ENCODE results near the gene SPECC1.

Gene SPECC1

GRCh38 chr17:20051624-20052023 lies 42.5 kb downstream of the SPECC1 start:
- Histone ChIP-seq H3K4me3 (ENCODE audit: insufficient read length, low read depth) (no peak overlapping the region), H3K9ac (ENCODE audit: insufficient read length, low read depth) (no peak overlapping the region), H3K4me1 (ENCODE audit: insufficient read depth, insufficient read length) (peaks cover 2% of the 10 kb centered on the region), H3K36me3 (ENCODE audit: insufficient read depth, insufficient read length, low read length) (no peaks in the 10 kb centered on the region), H3K9me3 (ENCODE audit: insufficient read depth, low read length) (0 out of 2 replicates have a peak, but pooled peaks cover 3% of the 10 kb centered on the region), H3K27me3 (ENCODE audit: insufficient read depth, insufficient read length) (no peaks in the 10 kb centered on the region)
- TF ChIP-seq SUZ12 (IDR thresholded peaks at IDR 0.05; ENCODE audit: extremely low read depth, insufficient read depth, insufficient read length) (no peak), ZNF274 (IDR thresholded peaks at IDR 0.05; ENCODE audit: low read depth, low read length) (no peak), YY1 (IDR thresholded peaks at IDR 0.05; ENCODE audit: insufficient read depth, insufficient read length) (no peak)
- DNase-seq (ENCODE audit: low read depth, low spot score), result no peak

GRCh38 chr17:20053361-20053964 lies 44.3 kb downstream of the SPECC1 start:
- no peak for DNase-seq (ENCODE audit: low read depth, low spot score)
- H3K27me3 ChIP-seq (ENCODE audit: insufficient read depth, insufficient read length), result no peaks in the 10 kb centered on the region
- H3K9ac ChIP-seq (ENCODE audit: insufficient read length, low read depth), result no peak overlapping the region
- TF ChIP-seq ZNF274 (IDR thresholded peaks at IDR 0.05; ENCODE audit: low read depth, low read length) (no peak), YY1 (IDR thresholded peaks at IDR 0.05; ENCODE audit: insufficient read depth, insufficient read length) (no peak), SUZ12 (IDR thresholded peaks at IDR 0.05; ENCODE audit: extremely low read depth, insufficient read depth, insufficient read length) (no peak)
- H3K36me3 ChIP-seq (ENCODE audit: insufficient read depth, insufficient read length, low read length), result no peaks in the 10 kb centered on the region
- no peaks in the 10 kb centered on the region for H3K4me1 ChIP-seq (ENCODE audit: insufficient read depth, insufficient read length)
- H3K9me3 ChIP-seq (ENCODE audit: insufficient read depth, low read length), result 0 out of 2 replicates have a peak, but pooled peaks cover 3% of the 10 kb centered on the region
- no peak overlapping the region for H3K4me3 ChIP-seq (ENCODE audit: insufficient read length, low read depth)

GRCh38 chr17:20059728-20060188 lies 50.6 kb downstream of the SPECC1 start:
- no peak overlapping the region for H3K9ac ChIP-seq (ENCODE audit: insufficient read length, low read depth)

GRCh38 chr17:20063665-20064648 lies 54.8 kb downstream of the SPECC1 start:
- no peak for TF ChIP-seq ZNF274 (IDR thresholded peaks at IDR 0.05; ENCODE audit: low read depth, low read length)
- TF ChIP-seq YY1 (IDR thresholded peaks at IDR 0.05; ENCODE audit: insufficient read depth, insufficient read length), result no peak
- TF ChIP-seq SUZ12 (IDR thresholded peaks at IDR 0.05; ENCODE audit: extremely low read depth, insufficient read depth, insufficient read length), result no peak
- Histone ChIP-seq H3K36me3 (ENCODE audit: insufficient read depth, insufficient read length, low read length) (no peaks in the 10 kb centered on the region), H3K9ac (ENCODE audit: insufficient read length, low read depth) (no peak overlapping the region), H3K4me3 (ENCODE audit: insufficient read length, low read depth) (no peak overlapping the region), H3K9me3 (ENCODE audit: insufficient read depth, low read length) (no peaks in the 10 kb centered on the region), H3K27me3 (ENCODE audit: insufficient read depth, insufficient read length) (no peaks in the 10 kb centered on the region), H3K4me1 (ENCODE audit: insufficient read depth, insufficient read length) (peaks cover 2% of the 10 kb centered on the region)
- DNase-seq (ENCODE audit: low read depth, low spot score), result no peak

More at GRCh38 chr17:20059728-20060188, 50.6 kb downstream of the SPECC1 start:
- Histone ChIP-seq H3K4me3 (ENCODE audit: insufficient read length, low read depth) (no peak overlapping the region), H3K9me3 (ENCODE audit: insufficient read depth, low read length) (no peaks in the 10 kb centered on the region), H3K36me3 (ENCODE audit: insufficient read depth, insufficient read length, low read length) (no peaks in the 10 kb centered on the region), H3K27me3 (ENCODE audit: insufficient read depth, insufficient read length) (no peaks in the 10 kb centered on the region), H3K4me1 (ENCODE audit: insufficient read depth, insufficient read length) (peaks cover 2% of the 10 kb centered on the region)
- DNase-seq (ENCODE audit: low read depth, low spot score), result no peak
- no peak for TF ChIP-seq YY1 (IDR thresholded peaks at IDR 0.05; ENCODE audit: insufficient read depth, insufficient read length)
- TF ChIP-seq SUZ12 (IDR thresholded peaks at IDR 0.05; ENCODE audit: extremely low read depth, insufficient read depth, insufficient read length), result no peak

- Histone ChIP-seq H3K4me3 (ENCODE audit: insufficient read length, low read depth) (no peak overlapping the region), H3K27me3 (ENCODE audit: insufficient read depth, insufficient read length) (no peaks in the 10 kb centered on the region), H3K9me3 (ENCODE audit: insufficient read depth, low read length) (no peaks in the 10 kb centered on the region), H3K4me1 (ENCODE audit: insufficient read depth, insufficient read length) (peaks cover 2% of the 10 kb centered on the region), H3K36me3 (ENCODE audit: insufficient read depth, insufficient read length, low read length) (no peaks in the 10 kb centered on the region), H3K9ac (ENCODE audit: insufficient read length, low read depth) (no peak overlapping the region)
- no peak for DNase-seq (ENCODE audit: low read depth, low spot score)
- no peak for TF ChIP-seq ZNF274 (IDR thresholded peaks at IDR 0.05; ENCODE audit: low read depth, low read length)
- no peak for TF ChIP-seq YY1 (IDR thresholded peaks at IDR 0.05; ENCODE audit: insufficient read depth, insufficient read length)
- no peak for TF ChIP-seq SUZ12 (IDR thresholded peaks at IDR 0.05; ENCODE audit: extremely low read depth, insufficient read depth, insufficient read length)
These were observed 57.1 kb downstream of the SPECC1 start for GRCh38 chr17:20066253-20066652.

- Histone ChIP-seq H3K4me1 (ENCODE audit: insufficient read depth, insufficient read length) (peaks cover 2% of the 10 kb centered on the region), H3K9ac (ENCODE audit: insufficient read length, low read depth) (no peak overlapping the region), H3K27me3 (ENCODE audit: insufficient read depth, insufficient read length) (no peaks in the 10 kb centered on the region), H3K36me3 (ENCODE audit: insufficient read depth, insufficient read length, low read length) (no peaks in the 10 kb centered on the region), H3K4me3 (ENCODE audit: insufficient read length, low read depth) (no peak overlapping the region), H3K9me3 (ENCODE audit: insufficient read depth, low read length) (no peaks in the 10 kb centered on the region)
- TF ChIP-seq ZNF274 (IDR thresholded peaks at IDR 0.05; ENCODE audit: low read depth, low read length), result no peak
- no peak for TF ChIP-seq SUZ12 (IDR thresholded peaks at IDR 0.05; ENCODE audit: extremely low read depth, insufficient read depth, insufficient read length)
- no peak for TF ChIP-seq YY1 (IDR thresholded peaks at IDR 0.05; ENCODE audit: insufficient read depth, insufficient read length)
- no peak for DNase-seq (ENCODE audit: low read depth, low spot score)
These were observed 58.6 kb downstream of the SPECC1 start for GRCh38 chr17:20067711-20068110.

GRCh38 chr17:20068445-20068844 lies 59.3 kb downstream of the SPECC1 start:
- Histone ChIP-seq H3K36me3 (ENCODE audit: insufficient read depth, insufficient read length, low read length) (no peaks in the 10 kb centered on the region), H3K27me3 (ENCODE audit: insufficient read depth, insufficient read length) (no peaks in the 10 kb centered on the region), H3K9me3 (ENCODE audit: insufficient read depth, low read length) (no peaks in the 10 kb centered on the region), H3K4me3 (ENCODE audit: insufficient read length, low read depth) (no peak overlapping the region), H3K4me1 (ENCODE audit: insufficient read depth, insufficient read length) (peaks cover 2% of the 10 kb centered on the region), H3K9ac (ENCODE audit: insufficient read length, low read depth) (no peak overlapping the region)
- no peak for DNase-seq (ENCODE audit: low read depth, low spot score)
- TF ChIP-seq SUZ12 (IDR thresholded peaks at IDR 0.05; ENCODE audit: extremely low read depth, insufficient read depth, insufficient read length) (no peak), ZNF274 (IDR thresholded peaks at IDR 0.05; ENCODE audit: low read depth, low read length) (no peak), YY1 (IDR thresholded peaks at IDR 0.05; ENCODE audit: insufficient read depth, insufficient read length) (no peak)

All from NT2/D1 (cell line).